Spleen (tissue), 11 donors: ENCODE measurements around the gene MPZL3. TPM values are rescaled to one million over a fixed set of nuclear protein-coding genes. Genes with fewer than 3 reads are reported as not detected.

Source experiments
- DNase-seq: peaks from one replicate; pipeline ENCODE4 v3.0.0-alpha.2; 2020
- H3K27ac ChIP-seq, 8 donors: fragments of 200-600 bp; sonication (generic) in 7 of 8; 1 replicate in 4 of 8; 2 replicates in 4 of 8; pipeline versions ENCODE4 v1.5.0 to v1.8.0; 2016 to 2021; ENCODE audit warnings: inconsistent platforms in 4 of 8, mild to moderate bottlenecking in 4 of 8, moderate library complexity in 1 of 8
- H3K27me3 ChIP-seq, 7 donors: fragments of 200-600 bp; sonication (generic) in 6 of 7; replicated peaks in 1 of 7; 1 replicate in 4 of 7; 2 replicates in 3 of 7; pipeline versions ENCODE4 v1.5.0 to v1.8.0; 2016 to 2021; ENCODE audit warnings: inconsistent platforms in 3 of 7, mild to moderate bottlenecking in 1 of 7
- H3K36me3 ChIP-seq, 6 donors: fragments of 200-600 bp; sonication (generic) in 5 of 6; 1 replicate in 4 of 6; 2 replicates in 2 of 6; pipeline versions ENCODE4 v1.5.0 to v1.8.0; 2016 to 2021; ENCODE audit warnings: inconsistent platforms in 2 of 6
- H3K4me1 ChIP-seq, 6 donors: fragments of 200-600 bp; sonication (generic) in 5 of 6; 1 replicate in 3 of 6; 2 replicates in 3 of 6; pipeline versions ENCODE4 v1.5.0 to v1.8.0; 2016 to 2021; ENCODE audit warnings: inconsistent platforms in 3 of 6
- H3K4me3 ChIP-seq, 8 donors: fragments of 200-600 bp; sonication (generic) in 7 of 8; 1 replicate in 4 of 8; 2 replicates in 4 of 8; pipeline versions ENCODE4 v1.5.0 to v1.8.0; 2016 to 2021; ENCODE audit warnings: inconsistent platforms in 4 of 8, mild to moderate bottlenecking in 4 of 8, moderate library complexity in 2 of 8
- H3K9me3 ChIP-seq, 8 donors: fragments of 200-600 bp; sonication (generic) in 7 of 8; 1 replicate in 4 of 8; 2 replicates in 4 of 8; pipeline versions ENCODE4 v1.5.0 to v1.8.0; 2016 to 2021; ENCODE audit warnings: inconsistent platforms in 4 of 8
- CTCF ChIP-seq, 11 experiments: fragments of 200-600 bp in 7 of 11; fragments of 450-650 bp in 4 of 11; sonication (generic) in 4 of 11; IDR thresholded peaks in 8 of 11; conservative IDR thresholded peaks in 3 of 11; 1 replicate in 7 of 11; 2 replicates in 4 of 11; pipeline versions ENCODE4 v1.4.0 to v1.8.0; 2016 to 2021; ENCODE audit warnings: antibody characterized with exemption in 11 of 11, inconsistent platforms in 4 of 11, mild to moderate bottlenecking in 1 of 11
- POLR2A ChIP-seq, 3 donors: fragments of 450-650 bp; IDR thresholded peaks; one replicate each; pipeline ENCODE4 v1.5.1; 2017; ENCODE audit warnings: antibody characterized with exemption in 3 of 3, mild to moderate bottlenecking in 1 of 3
- POLR2AphosphoS5 ChIP-seq, 3 donors: sonication (generic); formaldehyde crosslinking; IDR thresholded peaks; one replicate each; pipeline ENCODE4 v1.5.1; 2017; ENCODE audit warnings: antibody characterized with exemption in 3 of 3
- WGBS, 5 donors: extraction: QIAGEN DNeasy Blood & Tissue Kit in 3 of 5; methylation state at CpG; one replicate each; pipeline versions ENCODE4 v1.1.5 to v1.1.7; 2013 to 2018; 5-methylcytosine and 5-hydroxymethylcytosine counted together
- intact Hi-C: fragments of 100-400 bp; cut with DNase I; formaldehyde crosslinking; loops from one replicate; pipeline ENCODE4 v1.15.0; 2023; ENCODE audit warnings: low total_unique reads
- polyA plus RNA-seq, 3 donors: library from polyadenylated mRNA; stranded (reverse); fragments of 200-250 nt; gene quantifications; one replicate each; pipeline ENCODE4 v1.2.1, GENCODE V29; 2013
- total RNA-seq, 7 donors: library from RNA; depleted of rRNA in 3 of 7; stranded (reverse); fragments of >200 nt in 3 of 7; fragmentation: NEBNext Ultra II Directional in 4 of 7; extraction: Animal tissue kit (Norgen Biotek cat#: 25700) in 4 of 7; gene quantifications; one replicate each; pipeline versions ENCODE4 v1.1.0 to v1.2.1, GENCODE V29; 2016 to 2021
- donor health status: healthy with polysubstance abuse.
- donor health status: DM: no; HTN: no; CAD: no; lungs with moderate emphysema.
- donor health status: DM: no; HTN: no; CAD: no.
- donor health status: Bipolar disorder and iron deficiency.
- donor health status: healthy.
- donor health status: DM: no; HTN: no; CAD: no.
- donor health status: DM: yes; HTN: yes; CAD: no.

The MPZL3 gene
- total and polyA plus RNA-seq, 10 donors = 2.0 to 12.9 (median 6.6) TPM

- intact Hi-C loops = no loop called here
- peak overlapping the region in 7 of 8 donors; percentile 15 to 63 (median 34) for H3K4me3 ChIP-seq
- TF ChIP-seq POLR2AphosphoS5 (IDR thresholded peaks at IDR 0.05) (no peak), POLR2A (IDR thresholded peaks at IDR 0.05) (no peak), CTCF (IDR thresholded peaks at IDR 0.05 in 8 of 11, conservative IDR thresholded peaks at IDR 0.05 in 3 of 11) (no peak)
- H3K27ac ChIP-seq = peak overlapping the region in 7 of 8 donors; percentile 71 to 90 (median 83)
- DNase-seq = no peak
- 41 to 67% (median 49%) methylated on average over 2 of the region's 2 CpGs for WGBS, 5 donors
- H3K27me3 ChIP-seq = peaks cover 0 to 47% (median 0%) of the 10 kb centered on the region in 7 donors
- peaks cover 21 to 97% (median 62%) of the 10 kb centered on the region in 6 donors for H3K4me1 ChIP-seq
- no peaks in the 10 kb centered on the region for H3K9me3 ChIP-seq
- H3K36me3 ChIP-seq = no peaks in the 10 kb centered on the region
Measured at GRCh38 chr11:118223570-118223969, 28.6 kb downstream of the MPZL3 start.

- no peak for DNase-seq
- Histone ChIP-seq H3K36me3 (no peaks in the 10 kb centered on the region), H3K27ac (peak overlapping the region in 5 of 8 donors; percentile 71 to 90 (median 89)), H3K4me1 (peaks cover 16 to 97% (median 53%) of the 10 kb centered on the region in 6 donors), H3K9me3 (no peaks in the 10 kb centered on the region), H3K27me3 (peaks cover 0 to 58% (median 0%) of the 10 kb centered on the region in 7 donors), H3K4me3 (peak overlapping the region in 2 of 8 donors; percentile 39 to 63)
- WGBS, 5 donors = 59 to 85% (median 65%) methylated on average over 4 of the region's 4 CpGs
- TF ChIP-seq POLR2AphosphoS5 (IDR thresholded peaks at IDR 0.05) = no peak
- intact Hi-C loops = no loop called here
Measured at GRCh38 chr11:118222437-118222836, 29.7 kb downstream of the MPZL3 start.

GRCh38 chr11:118221419-118221818 is 30.7 kb downstream of the MPZL3 start:
- intact Hi-C loops = no loop called here
- Histone ChIP-seq H3K4me3 (peak overlapping the region in 1 of 8 donors; percentile 10), H3K36me3 (no peaks in the 10 kb centered on the region), H3K4me1 (peaks cover 8 to 97% (median 52%) of the 10 kb centered on the region in 6 donors), H3K27ac (peak overlapping the region in 3 of 8 donors; percentile 48 to 83 (median 65)), H3K9me3 (no peaks in the 10 kb centered on the region), H3K27me3 (peaks cover 0 to 58% (median 0%) of the 10 kb centered on the region in 7 donors)
- 71 to 89% (median 79%) methylated on average over 5 of the region's 5 CpGs for WGBS, 5 donors
- DNase-seq = no peak
- TF ChIP-seq CTCF (IDR thresholded peaks at IDR 0.05 in 8 of 11, conservative IDR thresholded peaks at IDR 0.05 in 3 of 11) (no peak), POLR2AphosphoS5 (IDR thresholded peaks at IDR 0.05) (no peak), POLR2A (IDR thresholded peaks at IDR 0.05) (no peak)

GRCh38 chr11:118219732-118220131 is 32.4 kb downstream of the MPZL3 start:
- Histone ChIP-seq H3K9me3 (no peaks in the 10 kb centered on the region), H3K27ac (peak overlapping the region in 6 of 8 donors; percentile 15 to 83 (median 54)), H3K4me3 (peak overlapping the region in 1 of 8 donors; percentile 24), H3K4me1 (peaks cover 9 to 97% (median 53%) of the 10 kb centered on the region in 6 donors), H3K27me3 (peaks cover 0 to 58% (median 0%) of the 10 kb centered on the region in 7 donors), H3K36me3 (no peaks in the 10 kb centered on the region)
- 23 to 48% (median 40%) methylated on average over 1 of the region's 1 CpG for WGBS, 5 donors
- no peak for DNase-seq
- no peak for TF ChIP-seq POLR2A (IDR thresholded peaks at IDR 0.05)
- no peak for TF ChIP-seq CTCF (IDR thresholded peaks at IDR 0.05 in 8 of 11, conservative IDR thresholded peaks at IDR 0.05 in 3 of 11)
- no peak for TF ChIP-seq POLR2AphosphoS5 (IDR thresholded peaks at IDR 0.05)
- intact Hi-C loops = no loop called here
